CD14-positive monocyte (primary cell): ENCODE results near the gene MYL6. TPM values are rescaled to one million over a fixed set of nuclear protein-coding genes. Genes with fewer than 3 reads are reported as not detected.

Source experiments
- DNase-seq, 3 donors: peaks; one replicate each; pipeline ENCODE4 v3.0.0-alpha.2; 2011 to 2022
- H2AFZ ChIP-seq: 2 replicates; pipeline ENCODE4 v1.6.0; 2012; ENCODE audit warnings: mild to moderate bottlenecking, low read depth, low read length, inconsistent platforms; ENCODE audit not compliant: insufficient read depth, poor library complexity, severe bottlenecking
- H3K27ac ChIP-seq, 2 donors: 1 replicate in 1 of 2; 2 replicates in 1 of 2; pipeline ENCODE4 v1.5.1; 2012 to 2013; ENCODE audit warnings: low read length in 2 of 2, control low read depth in 1 of 2, inconsistent platforms in 1 of 2, low read depth in 1 of 2, mild to moderate bottlenecking in 1 of 2
- H3K27me3 ChIP-seq, 2 donors: one replicate each; pipeline versions ENCODE4 v1.6.0 to v1.6.1; 2011 to 2013; ENCODE audit warnings: low read length in 2 of 2; ENCODE audit not compliant: control insufficient read depth in 2 of 2, insufficient read depth in 2 of 2
- H3K36me3 ChIP-seq, 2 donors: replicated peaks in 1 of 2; 1 replicate in 1 of 2; 2 replicates in 1 of 2; pipeline versions ENCODE4 v1.5.1 to v1.6.1; 2012 to 2013; ENCODE audit warnings: low read length in 2 of 2, control low read depth in 1 of 2, inconsistent platforms in 1 of 2, mild to moderate bottlenecking in 1 of 2; ENCODE audit not compliant: insufficient read depth in 2 of 2, control insufficient read depth in 1 of 2
- H3K4me1 ChIP-seq, 2 donors: 1 replicate in 1 of 2; 2 replicates in 1 of 2; pipeline versions ENCODE4 v1.5.1 to v1.6.1; 2012 to 2013; ENCODE audit warnings: low read length in 2 of 2, control low read depth in 1 of 2, inconsistent platforms in 1 of 2, mild to moderate bottlenecking in 1 of 2, moderate library complexity in 1 of 2; ENCODE audit not compliant: insufficient read depth in 2 of 2, control insufficient read depth in 1 of 2
- H3K4me2 ChIP-seq: replicated peaks from 2 replicates; pipeline ENCODE3; 2012; ENCODE audit warnings: low read length, moderate library complexity, mild to moderate bottlenecking; ENCODE audit not compliant: poor library complexity, severe bottlenecking; ENCODE audit errors: extremely low read depth
- H3K4me3 ChIP-seq, 3 experiments: fragments of 200-600 bp in 1 of 3; sonication (generic) in 1 of 3; replicated peaks in 1 of 3; 1 replicate in 2 of 3; 2 replicates in 1 of 3; pipeline ENCODE4 v1.5.1; 2011 to 2013; ENCODE audit warnings: low read length in 3 of 3, mild to moderate bottlenecking in 3 of 3, control low read depth in 2 of 3, low read depth in 2 of 3, inconsistent platforms in 1 of 3, moderate library complexity in 1 of 3
- H3K79me2 ChIP-seq: 2 replicates; pipeline ENCODE4 v1.6.0; 2012; ENCODE audit warnings: mild to moderate bottlenecking, control low read depth, inconsistent platforms, low read length, moderate library complexity; ENCODE audit not compliant: insufficient read depth
- H3K9ac ChIP-seq: 2 replicates; pipeline ENCODE4 v1.6.0; 2017; ENCODE audit warnings: low read length, mild to moderate bottlenecking; ENCODE audit not compliant: insufficient read depth, poor library complexity, severe bottlenecking
- H3K9me3 ChIP-seq, 2 donors: replicated peaks in 1 of 2; 1 replicate in 1 of 2; 2 replicates in 1 of 2; pipeline versions ENCODE4 v1.5.1 to v1.6.1; 2012 to 2013; ENCODE audit warnings: low read length in 2 of 2, control low read depth in 1 of 2; ENCODE audit not compliant: control insufficient read depth in 1 of 2, insufficient read depth in 1 of 2
- H4K20me1 ChIP-seq: 2 replicates; pipeline ENCODE4 v1.6.0; 2012; ENCODE audit warnings: mild to moderate bottlenecking, low read length, control low read depth, moderate library complexity; ENCODE audit not compliant: insufficient read depth
- H3K27ac Mint-ChIP-seq, 7 donors: one replicate each; pipeline ENCODE4 v1.8.0; 2020; ENCODE audit warnings: mild to moderate bottlenecking in 7 of 7, mixed read lengths in 7 of 7, moderate library complexity in 6 of 7, inconsistent platforms in 2 of 7
- H3K27me3 Mint-ChIP-seq, 3 donors: one replicate each; pipeline ENCODE4 v1.8.0; 2021 to 2022; ENCODE audit warnings: low read depth in 3 of 3, mild to moderate bottlenecking in 3 of 3, mixed read lengths in 3 of 3, moderate library complexity in 3 of 3, inconsistent platforms in 1 of 3
- H3K36me3 Mint-ChIP-seq, 2 donors: one replicate each; pipeline ENCODE4 v1.8.0; 2020; ENCODE audit warnings: mixed read lengths in 2 of 2, inconsistent platforms in 1 of 2, mild to moderate bottlenecking in 1 of 2
- H3K4me1 Mint-ChIP-seq: one replicate; pipeline ENCODE4 v1.8.0; 2020; ENCODE audit warnings: mild to moderate bottlenecking, mixed read lengths
- H3K4me3 Mint-ChIP-seq, 2 donors: one replicate each; pipeline ENCODE4 v1.8.0; 2020; ENCODE audit warnings: mild to moderate bottlenecking in 2 of 2, mixed read lengths in 2 of 2, moderate library complexity in 1 of 2
- H3K9me3 Mint-ChIP-seq, 7 donors: one replicate each; pipeline ENCODE4 v1.8.0; 2020 to 2022; ENCODE audit warnings: mixed read lengths in 7 of 7, mild to moderate bottlenecking in 6 of 7, moderate library complexity in 6 of 7, inconsistent platforms in 2 of 7
- WGBS: methylation state at CpG from one replicate; pipeline ENCODE4 v1.1.5; 2013; ENCODE audit warnings: missing lambda C conversion rate; ENCODE audit not compliant: insufficient coverage; 5-methylcytosine and 5-hydroxymethylcytosine counted together
- intact Hi-C, 2 donors: fragments of 100-400 bp; cut with micrococcal nuclease; formaldehyde crosslinking; loops; one replicate each; pipeline versions ENCODE4 v1.15.0 to v1.15.1; 2023
- polyA plus RNA-seq, 3 donors: library from polyadenylated mRNA; depleted of rRNA in 1 of 3; unstranded in 2 of 3; stranded (reverse) in 1 of 3; fragments of 300-500 nt in 2 of 3; fragments of >200 nt in 1 of 3; fragmentation: Illumina TruSeq in 2 of 3; gene quantifications; 1 replicate in 2 of 3; 2 replicates in 1 of 3; pipeline ENCODE4 v1.2.3, GENCODE V29; 2012 to 2021
- TF ChIP-seq, protein P1 (sequence below): fragments of 200-600 bp; IDR thresholded peaks from one replicate; pipeline ENCODE4 v1.8.0; 2022; ENCODE audit warnings: antibody characterized with exemption, mild to moderate bottlenecking

The MYL6 gene
- polyA plus RNA-seq, 3 donors: 1,962 to 3,939 (median 3,189) TPM

DNA sequence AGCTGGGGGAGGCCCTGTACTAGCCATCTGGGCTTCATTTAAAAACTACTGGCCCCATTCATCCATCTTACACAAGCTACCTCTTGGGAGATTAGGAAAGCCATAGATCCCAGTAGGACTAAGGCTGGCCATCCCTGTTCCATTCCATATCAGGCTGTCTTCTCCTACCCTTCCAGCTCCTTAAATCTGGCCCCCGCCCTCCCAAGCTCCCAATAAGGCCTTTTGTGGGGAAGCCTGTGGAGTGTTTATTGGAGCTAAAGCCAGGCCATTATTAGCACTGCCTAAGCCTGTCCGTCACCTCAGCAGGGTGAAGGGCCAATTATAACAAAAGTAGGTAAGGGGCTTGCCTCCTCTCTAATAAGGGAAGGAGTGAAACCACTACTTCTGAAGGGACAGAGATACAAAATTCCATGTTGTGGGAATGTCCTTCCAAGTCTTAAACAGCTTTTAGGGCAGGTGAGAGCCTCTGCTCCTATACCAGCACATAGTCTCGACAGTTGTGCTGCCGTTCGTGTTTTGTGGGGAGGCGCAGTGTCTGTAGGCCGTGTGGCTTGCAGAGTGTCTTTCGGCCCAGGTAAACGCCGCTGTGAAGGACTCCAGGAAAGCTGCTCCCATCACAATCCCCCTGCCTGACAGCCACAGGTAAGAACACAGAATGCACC lies 3.7 kb downstream of the MYL6 start:
- no peak overlapping the region for H3K4me2 ChIP-seq
- peaks cover 60 to 71% of the 10 kb centered on the region in 2 donors for H3K36me3 ChIP-seq
- peaks cover 75% of the 10 kb centered on the region for H4K20me1 ChIP-seq
- Mint-ChIP-seq H3K27me3 (no peaks in the 10 kb centered on the region), H3K9me3 (no peaks in the 10 kb centered on the region), H3K4me1 (peaks cover 34% of the 10 kb centered on the region), H3K27ac (peak overlapping the region; percentile 28 to 98 (median 68)), H3K36me3 (peaks cover 58 to 70% of the 10 kb centered on the region in 2 donors), H3K4me3 (no peak overlapping the region)
- no peak for DNase-seq
- TF ChIP-seq, protein P1, sequence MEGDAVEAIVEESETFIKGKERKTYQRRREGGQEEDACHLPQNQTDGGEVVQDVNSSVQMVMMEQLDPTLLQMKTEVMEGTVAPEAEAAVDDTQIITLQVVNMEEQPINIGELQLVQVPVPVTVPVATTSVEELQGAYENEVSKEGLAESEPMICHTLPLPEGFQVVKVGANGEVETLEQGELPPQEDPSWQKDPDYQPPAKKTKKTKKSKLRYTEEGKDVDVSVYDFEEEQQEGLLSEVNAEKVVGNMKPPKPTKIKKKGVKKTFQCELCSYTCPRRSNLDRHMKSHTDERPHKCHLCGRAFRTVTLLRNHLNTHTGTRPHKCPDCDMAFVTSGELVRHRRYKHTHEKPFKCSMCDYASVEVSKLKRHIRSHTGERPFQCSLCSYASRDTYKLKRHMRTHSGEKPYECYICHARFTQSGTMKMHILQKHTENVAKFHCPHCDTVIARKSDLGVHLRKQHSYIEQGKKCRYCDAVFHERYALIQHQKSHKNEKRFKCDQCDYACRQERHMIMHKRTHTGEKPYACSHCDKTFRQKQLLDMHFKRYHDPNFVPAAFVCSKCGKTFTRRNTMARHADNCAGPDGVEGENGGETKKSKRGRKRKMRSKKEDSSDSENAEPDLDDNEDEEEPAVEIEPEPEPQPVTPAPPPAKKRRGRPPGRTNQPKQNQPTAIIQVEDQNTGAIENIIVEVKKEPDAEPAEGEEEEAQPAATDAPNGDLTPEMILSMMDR: no peak
- H3K4me1 ChIP-seq: peaks cover 33 to 39% of the 10 kb centered on the region in 2 donors
- H3K4me3 ChIP-seq: no peak overlapping the region
- no peak overlapping the region for H2AFZ ChIP-seq
- no peak overlapping the region for H3K9ac ChIP-seq
- no peaks in the 10 kb centered on the region for H3K9me3 ChIP-seq
- WGBS: no CpG with 5 or more reads among the region's 10 CpGs
- H3K27ac ChIP-seq: peak overlapping the region in 1 of 2 donors; percentile 94
- H3K27me3 ChIP-seq: no peaks in the 10 kb centered on the region
- peaks cover 51% of the 10 kb centered on the region for H3K79me2 ChIP-seq
- intact Hi-C loops: loop anchor here in 1 of 2 donors (5.0 kb wide), 1 partner anchor 35 kb away; the partner anchor contains the start of gene ESYT1

DNA sequence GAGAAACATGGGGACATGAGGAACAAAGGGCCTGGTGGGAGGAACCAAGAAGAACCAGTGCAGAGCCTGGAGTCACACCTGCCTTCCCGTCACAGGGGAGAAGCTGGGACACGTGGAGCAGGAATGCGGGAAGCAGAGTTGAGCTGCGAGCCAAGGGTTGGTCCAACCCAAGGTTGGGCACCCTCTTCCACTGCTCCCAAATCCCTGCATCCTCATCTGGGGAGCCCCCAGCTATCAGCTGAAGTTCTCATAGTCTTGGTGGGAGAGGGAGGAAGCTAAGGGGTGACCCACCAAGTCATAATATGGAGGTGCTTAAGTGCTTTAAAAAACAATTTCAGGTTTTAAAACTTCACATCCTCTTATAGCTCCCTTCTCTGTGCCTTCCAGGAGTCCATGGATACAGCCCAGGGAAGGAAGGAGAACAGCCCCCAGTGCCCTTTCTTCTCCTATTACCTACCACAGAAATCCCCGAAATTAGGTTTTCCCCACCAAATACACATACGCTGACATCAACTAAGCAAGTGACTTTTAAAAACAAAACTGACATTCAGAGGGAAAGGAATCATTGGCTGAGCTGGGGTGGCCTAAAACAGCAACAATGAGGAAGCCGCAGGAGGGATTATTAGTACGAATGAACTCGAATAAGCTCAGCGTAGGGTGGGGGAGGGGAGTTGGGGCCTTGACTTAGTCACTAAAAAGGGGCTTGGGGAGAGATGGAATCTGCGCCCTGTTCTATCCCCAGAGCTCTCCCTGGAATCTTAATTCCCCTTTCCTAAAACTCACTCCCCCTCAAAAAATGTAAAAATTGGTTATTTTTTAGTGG lies 4.5 kb downstream of the MYL6 start:
- peaks cover 75% of the 10 kb centered on the region for H4K20me1 ChIP-seq
- peaks cover 29% of the 10 kb centered on the region for H3K4me1 Mint-ChIP-seq
- intact Hi-C loops: loop anchor here in 1 of 2 donors (5.0 kb wide), 1 partner anchor 35 kb away; the partner anchor contains the start of gene ESYT1
- no peaks in the 10 kb centered on the region for H3K9me3 ChIP-seq
- H2AFZ ChIP-seq: no peak overlapping the region
- no peaks in the 10 kb centered on the region for H3K27me3 Mint-ChIP-seq
- H3K36me3 ChIP-seq: peaks cover 65 to 77% of the 10 kb centered on the region in 2 donors
- H3K79me2 ChIP-seq: peaks cover 44% of the 10 kb centered on the region
- peaks cover 26 to 30% of the 10 kb centered on the region in 2 donors for H3K4me1 ChIP-seq
- H3K9ac ChIP-seq: no peak overlapping the region
- H3K9me3 Mint-ChIP-seq: no peaks in the 10 kb centered on the region
- H3K4me3 ChIP-seq: no peak overlapping the region
- 97% methylated on average over 6 of the region's 11 CpGs for WGBS
- TF ChIP-seq, protein P1: no peak
- no peak overlapping the region for H3K4me3 Mint-ChIP-seq
- DNase-seq: no peak
- peak overlapping the region; percentile 4 to 70 (median 53) for H3K27ac Mint-ChIP-seq
- no peaks in the 10 kb centered on the region for H3K27me3 ChIP-seq
- peaks cover 65 to 78% of the 10 kb centered on the region in 2 donors for H3K36me3 Mint-ChIP-seq
- H3K27ac ChIP-seq: peak overlapping the region in 1 of 2 donors; percentile 1
- no peak overlapping the region for H3K4me2 ChIP-seq
